ENCODE results near the gene APOH.
"Not testable (repeated sequence)": the region's sequence is repeated elsewhere in the genome, so short reads cannot be mapped to it uniquely, and the experiment has no call there.

APOH gene, protein sequence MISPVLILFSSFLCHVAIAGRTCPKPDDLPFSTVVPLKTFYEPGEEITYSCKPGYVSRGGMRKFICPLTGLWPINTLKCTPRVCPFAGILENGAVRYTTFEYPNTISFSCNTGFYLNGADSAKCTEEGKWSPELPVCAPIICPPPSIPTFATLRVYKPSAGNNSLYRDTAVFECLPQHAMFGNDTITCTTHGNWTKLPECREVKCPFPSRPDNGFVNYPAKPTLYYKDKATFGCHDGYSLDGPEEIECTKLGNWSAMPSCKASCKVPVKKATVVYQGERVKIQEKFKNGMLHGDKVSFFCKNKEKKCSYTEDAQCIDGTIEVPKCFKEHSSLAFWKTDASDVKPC

DNA sequence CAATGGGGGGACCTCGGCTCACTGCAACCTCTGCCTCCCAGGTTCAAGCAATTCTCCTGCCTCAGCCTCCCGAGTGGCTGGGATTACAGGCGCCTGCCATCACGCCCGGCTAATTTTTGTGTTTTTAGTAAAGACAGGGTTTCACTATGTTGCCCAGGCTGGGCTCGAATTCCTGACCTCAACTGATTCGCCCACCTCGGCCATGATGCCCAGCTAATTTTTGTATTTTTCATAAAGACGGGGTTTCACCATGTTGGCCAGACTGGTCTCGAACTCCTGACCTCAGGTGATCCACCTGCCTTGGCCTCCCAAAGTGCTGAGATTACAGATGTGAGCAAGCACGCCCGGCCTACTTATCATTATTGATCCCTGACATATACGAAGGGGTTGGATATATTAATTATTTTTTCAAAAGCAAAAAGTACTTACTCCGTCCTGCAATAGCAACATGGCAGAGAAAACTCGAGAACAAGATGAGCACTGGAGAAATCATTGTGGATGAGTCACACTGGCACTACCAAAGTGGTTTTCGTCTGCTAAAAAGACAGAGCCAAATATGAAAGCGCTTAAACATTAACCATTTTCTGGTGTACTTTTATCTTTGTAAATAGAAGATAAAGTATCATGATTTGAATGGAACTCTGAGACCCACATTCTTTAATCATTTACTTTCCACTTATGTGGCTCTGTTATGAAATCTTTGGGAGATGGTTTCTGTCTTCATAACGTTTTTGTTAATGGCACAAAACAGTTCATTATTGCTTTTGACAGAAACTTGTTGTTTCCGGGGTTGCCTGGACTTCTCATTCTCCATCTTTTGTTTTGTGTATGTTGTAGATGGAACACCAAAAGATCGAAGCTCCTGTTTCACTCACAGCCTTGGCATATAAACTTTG lies at the start of gene APOH:
TSS of gene APOH (minus strand) at position 529 of the 896 bp plus-strand sequence. CDS start at position 493, 36 bp downstream.
- DNase-seq: no peak

DNA sequence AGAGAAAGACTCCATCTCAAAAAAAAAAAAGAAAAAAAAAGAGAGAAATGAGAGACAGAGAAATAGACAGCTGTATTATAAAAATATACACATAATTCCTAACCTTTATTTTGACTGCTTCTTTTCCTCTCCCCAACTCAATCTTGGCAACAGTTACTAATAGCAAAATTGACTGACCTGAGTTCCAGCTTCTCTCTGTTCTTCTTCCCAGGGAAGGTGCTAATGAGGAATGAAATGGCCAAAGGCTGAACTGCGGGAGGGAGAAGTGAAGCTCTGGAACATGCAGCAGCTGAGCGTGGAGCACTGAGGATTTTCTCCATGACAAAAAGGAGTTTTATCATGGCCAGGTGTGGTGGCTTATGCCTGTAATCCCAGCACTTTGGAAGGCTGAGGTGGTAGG lies 48.0 kb upstream of the APOH start:
- no peak for DNase-seq

DNA sequence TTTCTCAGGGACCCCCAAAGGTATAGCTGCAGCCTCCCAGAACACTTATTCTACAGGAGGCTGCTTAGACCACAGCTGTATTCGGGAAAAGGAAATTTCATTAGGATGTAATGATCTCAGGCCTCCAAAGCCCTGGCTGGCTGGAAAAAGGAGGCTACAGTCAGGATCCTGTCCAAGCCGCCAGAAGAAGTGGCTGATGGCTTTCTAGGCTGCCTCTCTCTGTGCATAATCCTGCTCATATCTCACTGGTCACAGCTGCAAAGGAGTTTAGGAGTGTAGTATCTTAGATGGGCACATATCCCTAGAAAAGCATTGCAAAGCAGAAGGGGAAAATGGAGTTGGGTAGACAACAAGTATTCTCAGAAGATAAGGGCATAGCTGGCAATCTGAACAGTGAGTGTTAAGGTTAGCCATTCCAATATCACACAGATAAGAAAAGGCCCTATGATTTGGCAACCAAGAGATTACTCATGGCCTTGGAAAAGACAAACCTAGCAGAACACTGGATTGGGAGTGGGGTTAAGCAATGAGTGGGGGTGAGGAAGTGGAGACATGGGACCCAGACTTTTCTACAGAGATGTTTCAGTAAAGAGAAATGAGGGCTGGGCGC lies 47.2 kb upstream of the APOH start:
- no peak for DNase-seq

DNA sequence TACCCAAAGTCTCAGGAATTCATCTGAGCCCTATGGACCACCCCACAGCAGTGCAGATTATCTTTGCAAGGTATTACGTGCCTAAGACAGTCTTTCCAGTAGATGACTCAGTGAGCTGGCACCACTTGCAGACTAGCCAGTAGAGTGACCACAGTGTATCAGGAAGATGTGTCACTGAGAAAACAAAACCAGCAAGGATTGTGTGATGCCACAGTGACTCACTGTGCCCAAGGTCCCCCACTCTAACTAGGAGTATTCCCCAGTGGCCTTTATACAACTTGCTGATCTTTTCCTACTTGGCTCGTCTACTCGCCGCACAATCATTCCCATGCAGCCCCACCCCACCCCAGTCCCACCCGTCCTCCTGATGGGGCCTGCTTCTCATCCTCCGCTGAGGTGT lies 46.4 kb upstream of the APOH start:
- DNase-seq: no peak

DNA sequence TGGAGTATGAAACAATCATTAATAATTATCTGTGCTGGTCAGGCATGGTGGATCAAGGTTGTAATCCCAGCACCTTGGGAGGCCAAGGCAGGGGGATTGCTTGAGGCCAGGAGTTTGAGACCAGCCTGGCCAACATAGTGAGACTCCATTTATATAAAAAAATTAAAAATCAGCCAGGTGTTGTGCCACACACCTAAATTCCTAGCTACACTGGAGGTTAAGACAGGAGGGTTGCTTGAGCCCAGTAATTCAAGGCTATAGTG lies 44.3 kb upstream of the APOH start:
- DNase-seq: no peak

DNA sequence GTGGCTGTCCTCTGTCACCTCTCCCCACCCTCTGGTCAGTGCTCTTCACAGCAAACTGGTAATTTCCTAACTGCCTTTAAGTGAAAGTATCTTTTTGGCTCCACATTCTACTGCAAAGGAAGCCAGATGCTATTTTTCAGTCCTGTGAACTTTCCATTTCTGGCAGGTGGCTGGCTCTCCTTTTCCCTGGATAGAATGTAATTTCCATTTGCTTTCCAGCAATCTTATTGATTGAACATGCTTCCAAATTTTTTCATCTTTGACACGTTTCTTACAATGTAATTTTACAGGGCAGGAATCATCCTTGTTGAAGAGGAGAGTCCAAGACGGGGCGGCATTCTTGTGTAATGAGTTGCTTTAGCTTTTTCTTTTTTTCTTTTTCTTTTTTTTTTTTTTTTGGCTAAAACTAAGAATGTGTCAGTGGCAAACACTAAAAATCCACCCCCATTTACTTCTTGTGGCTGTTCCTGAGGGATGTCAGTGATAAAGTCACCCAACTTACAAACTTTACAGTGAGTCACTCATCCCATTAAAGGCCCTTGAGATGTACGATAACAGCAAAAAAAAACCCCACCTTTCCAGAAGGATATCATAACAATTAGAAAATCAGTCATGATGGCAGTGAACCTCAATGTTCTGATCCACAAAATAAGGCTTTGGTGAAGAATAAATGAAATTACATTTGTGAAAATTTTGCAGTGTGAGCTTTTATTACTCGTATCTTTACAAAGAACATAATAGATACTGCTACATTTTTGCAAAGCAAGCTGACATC lies 43.8 kb upstream of the APOH start:
- DNase-seq: no peak

DNA sequence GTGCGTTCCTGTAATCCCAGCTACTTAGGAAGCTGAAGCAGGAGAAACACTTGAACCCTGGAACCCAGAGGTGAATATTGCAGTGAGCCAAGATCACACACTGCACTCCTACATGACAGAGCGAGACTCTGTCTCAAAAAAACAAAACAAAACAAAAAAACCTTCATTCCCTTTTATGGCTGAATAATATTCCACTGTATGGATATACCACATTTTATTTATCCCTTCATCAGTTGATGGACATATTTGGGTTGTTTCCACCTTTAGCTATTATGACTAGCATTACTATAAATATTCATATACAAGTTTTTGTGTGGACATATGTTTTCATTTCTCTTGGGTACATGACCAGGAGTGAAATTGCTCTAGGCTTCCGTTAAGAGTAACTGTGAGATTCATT lies 42.3 kb upstream of the APOH start:
- no peak for DNase-seq

DNA sequence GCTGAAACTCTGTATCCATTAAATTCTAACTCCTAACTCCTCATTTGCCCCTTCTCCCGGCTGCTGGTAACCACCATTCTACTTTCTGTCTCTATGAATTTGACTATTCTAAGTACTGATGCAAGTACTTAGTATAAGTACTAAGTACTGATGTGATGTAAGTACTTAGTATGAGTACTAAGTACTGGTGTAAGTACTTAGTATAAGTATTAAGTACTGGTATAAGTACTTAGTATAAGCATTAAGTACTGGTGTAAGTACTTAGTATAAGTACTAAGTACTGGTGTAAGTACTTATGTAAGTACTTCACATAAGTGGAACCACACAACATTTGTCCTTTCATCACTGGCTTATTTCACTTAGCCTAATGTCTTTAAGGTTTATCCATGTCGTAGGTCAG lies 40.9 kb upstream of the APOH start:
- DNase-seq: no peak

DNA sequence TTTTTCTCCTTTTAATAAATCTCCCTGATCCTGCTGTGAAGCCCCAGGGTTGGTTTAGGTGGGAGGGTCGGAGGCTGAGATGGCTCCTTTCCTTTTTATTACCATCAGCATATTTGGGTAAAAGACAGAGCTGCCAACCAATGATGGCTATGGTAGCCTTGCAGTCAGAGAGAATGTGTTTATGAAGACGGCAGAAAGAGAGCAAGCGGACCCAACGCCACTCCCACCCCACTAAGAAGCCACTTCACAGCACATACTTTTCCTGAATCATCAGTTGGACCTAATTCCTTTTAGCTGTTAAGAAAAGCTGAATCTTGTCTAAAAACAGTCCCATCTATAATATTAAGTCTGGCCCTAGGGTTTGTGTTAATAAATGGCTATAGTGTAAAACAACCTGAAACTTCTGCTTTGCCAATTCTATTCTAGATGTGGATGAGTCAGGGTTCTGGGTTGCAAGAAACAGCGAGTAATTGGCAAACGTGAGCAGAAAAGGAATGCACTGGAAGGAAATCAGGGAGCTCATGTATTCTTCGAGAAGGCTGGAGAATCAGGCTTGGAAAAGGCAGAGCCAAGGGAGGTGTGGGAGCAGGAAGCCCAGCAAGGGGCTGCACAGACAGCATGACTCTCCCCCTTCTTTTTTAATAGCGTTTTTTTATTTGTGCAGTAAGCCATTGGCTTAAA lies 39.2 kb upstream of the APOH start:
- no peak for DNase-seq

DNA sequence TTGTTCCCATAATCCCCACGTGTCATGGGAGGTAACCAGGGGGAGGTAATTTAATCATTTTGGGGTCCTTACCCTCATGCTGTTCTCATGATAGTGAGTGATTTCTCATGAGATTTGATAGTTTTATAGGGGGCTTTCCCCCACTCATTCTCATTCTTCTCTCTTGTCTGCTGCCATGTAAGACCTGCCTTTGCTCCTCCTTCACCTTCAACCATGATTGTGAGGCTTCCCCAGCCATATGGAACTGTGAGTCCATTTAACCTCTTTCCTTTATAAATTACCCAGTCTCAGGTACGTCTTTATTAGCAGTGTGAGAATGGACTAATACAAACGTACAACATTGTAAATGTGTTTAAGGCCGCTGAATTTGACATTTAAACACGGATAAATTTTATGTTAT lies 35.5 kb upstream of the APOH start:
- DNase-seq: no peak

DNA sequence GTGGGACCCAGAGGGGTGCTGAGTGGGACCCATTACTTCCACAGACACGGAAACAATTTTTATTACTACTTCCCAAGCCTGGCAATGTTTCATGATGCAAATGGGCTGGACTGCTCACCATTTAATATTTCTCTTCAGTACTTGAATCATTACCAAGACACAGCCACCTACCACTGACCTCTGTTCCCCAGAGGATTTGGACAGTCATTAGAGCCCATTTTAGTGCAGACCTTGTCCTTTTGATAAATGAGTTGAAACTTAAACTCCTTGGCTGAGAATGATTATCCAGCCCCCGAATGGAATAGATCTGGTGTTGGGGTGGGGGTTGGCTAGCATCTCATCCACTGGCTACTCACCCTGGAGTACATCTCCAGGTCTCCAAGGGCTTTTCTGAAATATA lies 33.6 kb upstream of the APOH start:
- no peak for DNase-seq

DNA sequence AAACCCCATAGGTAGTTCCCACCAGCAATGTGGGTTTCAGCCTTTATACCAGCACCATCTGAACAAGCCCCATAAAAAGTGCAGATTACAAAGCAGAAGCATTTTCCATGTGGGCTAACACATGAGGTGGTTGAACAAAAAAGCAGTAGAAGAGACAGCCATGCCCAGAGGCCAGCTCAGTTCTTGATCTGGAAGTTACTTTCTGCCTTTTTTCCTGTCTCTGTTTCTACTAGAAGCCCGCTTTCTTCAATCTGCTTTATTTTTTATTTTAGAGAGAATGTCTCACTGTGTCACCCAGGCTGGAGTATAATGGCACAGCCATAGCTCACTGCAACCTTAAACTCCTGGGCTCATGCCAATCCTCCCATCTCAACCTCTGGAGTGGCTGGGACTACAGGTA lies 31.5 kb upstream of the APOH start:
- no peak for DNase-seq

DNA sequence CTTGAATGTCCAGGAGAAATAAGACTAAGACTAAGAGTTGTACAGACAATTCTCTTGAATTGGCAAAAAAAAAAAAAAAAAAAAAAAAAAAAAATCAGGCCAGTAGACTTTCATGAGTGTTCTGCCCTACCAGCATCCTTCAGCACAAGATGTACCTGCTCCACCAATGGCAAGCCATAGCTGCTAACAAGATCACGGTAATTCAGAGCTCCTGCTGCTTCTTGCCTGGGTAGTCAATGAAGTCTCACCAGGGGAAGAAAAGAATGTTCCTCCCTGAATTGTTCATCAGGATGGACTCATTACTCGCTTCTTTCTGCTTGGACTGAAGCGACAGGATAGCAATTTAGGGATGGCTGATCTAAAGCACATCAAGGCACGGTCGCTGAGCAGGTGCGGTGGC lies 31.1 kb upstream of the APOH start:
- no peak for DNase-seq

DNA sequence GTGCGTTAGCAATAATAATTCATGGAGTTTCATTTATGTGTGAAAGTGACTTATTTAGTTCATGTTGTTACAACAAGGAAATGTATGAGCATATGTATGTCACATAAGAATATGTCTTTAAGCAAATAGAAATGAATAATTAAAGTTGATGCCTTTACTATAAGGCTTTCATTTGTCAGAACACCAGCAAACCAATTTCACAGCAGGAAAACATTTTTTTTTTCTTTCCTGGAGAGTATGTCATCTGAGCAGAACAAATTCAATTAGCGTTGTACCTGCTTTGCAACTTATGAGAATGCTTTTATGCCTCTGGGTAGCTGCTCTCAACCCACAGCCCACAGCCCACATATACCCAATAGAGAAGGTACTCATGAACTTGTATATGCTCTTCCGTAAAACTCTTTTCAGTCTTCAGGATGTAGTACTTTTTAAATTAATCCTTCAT lies 26.3 kb upstream of the APOH start:
- DNase-seq: no peak

DNA sequence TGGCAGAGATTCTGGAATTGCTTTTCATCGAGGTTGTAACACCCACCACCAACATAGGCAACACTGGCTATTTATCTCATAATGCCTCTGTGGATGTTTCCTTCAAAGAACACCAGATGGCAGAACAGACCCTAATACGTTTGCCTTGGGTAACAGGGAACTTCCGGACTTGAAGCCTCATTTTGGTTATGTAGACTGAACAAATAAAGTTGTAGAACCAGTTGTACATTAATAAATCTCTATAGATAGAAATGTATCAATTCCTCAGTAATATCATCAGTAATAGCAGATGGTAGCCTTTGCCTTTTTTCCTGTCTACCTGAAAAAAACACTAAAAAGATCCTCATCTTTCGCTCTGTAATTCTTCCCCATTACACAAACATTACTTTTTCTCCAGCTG lies 25.9 kb upstream of the APOH start:
- peak; percentile 2 for DNase-seq

DNA sequence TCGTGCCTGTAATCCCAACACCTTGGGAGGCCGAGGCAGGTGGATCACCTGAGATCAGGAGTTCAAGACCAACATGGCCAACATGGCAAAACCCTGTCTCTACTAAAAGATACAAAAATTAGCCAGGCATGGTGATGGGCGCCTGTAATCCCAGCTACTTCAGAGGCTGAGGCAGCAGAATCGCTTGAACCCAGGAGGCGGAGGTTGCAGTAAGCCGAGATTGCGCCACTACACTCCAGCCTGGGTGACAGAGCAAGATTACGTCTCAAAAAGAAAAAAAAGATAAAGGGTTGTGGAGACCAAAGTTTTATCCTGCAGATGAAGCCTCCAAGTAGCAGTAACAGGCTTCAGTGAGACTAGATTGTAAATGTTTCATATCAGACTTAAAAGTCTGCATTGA lies 24.2 kb upstream of the APOH start:
- not testable (repeated sequence) for DNase-seq

DNA sequence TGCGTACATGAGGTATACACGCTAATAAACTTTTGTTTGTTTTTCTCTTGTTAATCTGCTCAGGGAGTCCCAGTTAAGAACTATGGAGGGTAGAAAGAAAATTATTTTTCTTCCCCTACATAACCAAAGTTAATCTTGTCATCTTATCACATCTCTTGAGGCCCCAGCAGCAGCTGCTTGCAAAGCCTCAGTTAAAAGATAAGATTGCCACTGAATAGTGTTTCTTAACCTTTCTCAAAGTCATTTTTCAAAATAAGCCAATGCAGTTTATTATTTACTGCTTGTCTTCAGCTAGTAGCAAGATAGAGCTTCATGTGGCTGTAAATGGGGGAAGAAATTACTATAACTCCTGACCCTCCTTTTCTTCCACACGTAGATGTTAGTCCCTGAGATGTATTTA lies 21.5 kb upstream of the APOH start:
- DNase-seq: no peak

DNA sequence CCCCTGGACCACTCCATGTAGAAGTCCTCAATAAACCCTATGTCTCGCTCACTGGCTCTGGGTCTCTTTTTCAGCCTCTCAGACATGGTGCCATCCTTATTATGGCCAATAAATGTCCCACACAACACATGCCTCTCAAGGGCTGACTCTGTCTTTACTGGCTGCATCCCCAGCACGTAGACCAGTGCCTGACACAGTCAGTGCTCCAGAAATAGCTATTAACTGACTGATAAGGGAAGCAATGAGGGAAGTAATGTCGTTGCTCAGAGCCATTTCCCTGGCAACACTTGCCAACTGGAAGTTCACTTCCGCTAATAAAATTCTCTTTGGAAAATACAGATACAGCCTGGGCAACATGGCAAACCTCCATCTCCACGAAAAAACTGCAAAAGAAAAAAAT lies 19.1 kb upstream of the APOH start:
- no peak for DNase-seq

DNA sequence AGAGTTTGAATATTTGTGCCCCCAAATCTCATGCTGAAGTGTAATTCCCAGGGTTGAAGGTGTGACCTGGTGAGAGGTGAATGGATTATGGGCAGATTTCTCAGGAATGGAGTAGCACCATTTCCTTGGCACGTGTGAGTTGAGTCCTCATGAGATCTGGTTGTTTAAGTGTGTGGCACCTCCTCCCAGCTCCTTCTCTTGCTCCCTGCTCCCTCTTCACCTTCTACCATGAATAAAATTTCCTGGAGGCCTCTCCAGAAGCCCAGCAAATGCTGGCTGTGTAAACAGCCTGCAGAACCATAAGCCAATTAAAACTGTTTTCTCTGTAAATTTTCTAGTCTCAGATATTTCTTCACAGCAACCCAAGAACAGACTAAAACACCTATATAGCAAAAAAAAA lies 12.6 kb upstream of the APOH start:
- DNase-seq: no peak

DNA sequence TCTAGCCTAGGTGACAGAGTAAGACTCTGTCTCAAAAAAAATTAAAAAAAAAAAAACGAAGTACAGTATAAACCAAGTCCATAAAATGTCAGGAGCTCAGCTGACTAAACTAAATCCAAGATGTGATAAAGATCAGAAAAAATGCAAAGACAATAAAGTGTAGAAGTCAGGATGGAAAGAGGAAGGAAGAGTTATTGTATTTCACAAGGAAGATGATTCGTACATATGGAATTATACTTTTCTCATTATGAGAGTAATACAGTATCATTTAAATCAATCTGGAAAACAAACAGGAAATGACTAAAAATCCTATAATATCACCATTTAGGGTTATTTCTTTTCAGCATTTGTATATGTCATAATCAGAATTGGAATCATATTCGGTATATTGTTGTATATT lies 11.4 kb upstream of the APOH start:
- no peak for DNase-seq

DNA sequence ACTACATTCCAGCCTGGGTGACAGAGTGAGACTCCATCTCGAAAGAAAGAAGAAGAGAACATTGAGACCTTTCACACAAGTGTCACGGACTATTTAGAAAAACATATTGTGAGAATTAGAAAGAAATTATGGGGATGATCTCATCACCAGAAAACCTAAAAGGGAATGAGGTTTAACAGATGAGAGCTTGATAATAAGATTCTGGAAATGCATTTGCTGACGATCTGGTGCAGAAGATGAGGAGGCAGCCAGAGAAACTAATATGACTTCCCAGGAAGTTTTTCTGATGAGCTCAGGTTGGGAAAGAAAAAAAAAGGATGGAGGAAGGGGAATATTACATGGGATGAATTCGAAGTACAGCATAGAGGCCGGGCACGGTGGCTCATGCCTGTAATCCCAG lies 10.8 kb upstream of the APOH start:
- DNase-seq: no peak

DNA sequence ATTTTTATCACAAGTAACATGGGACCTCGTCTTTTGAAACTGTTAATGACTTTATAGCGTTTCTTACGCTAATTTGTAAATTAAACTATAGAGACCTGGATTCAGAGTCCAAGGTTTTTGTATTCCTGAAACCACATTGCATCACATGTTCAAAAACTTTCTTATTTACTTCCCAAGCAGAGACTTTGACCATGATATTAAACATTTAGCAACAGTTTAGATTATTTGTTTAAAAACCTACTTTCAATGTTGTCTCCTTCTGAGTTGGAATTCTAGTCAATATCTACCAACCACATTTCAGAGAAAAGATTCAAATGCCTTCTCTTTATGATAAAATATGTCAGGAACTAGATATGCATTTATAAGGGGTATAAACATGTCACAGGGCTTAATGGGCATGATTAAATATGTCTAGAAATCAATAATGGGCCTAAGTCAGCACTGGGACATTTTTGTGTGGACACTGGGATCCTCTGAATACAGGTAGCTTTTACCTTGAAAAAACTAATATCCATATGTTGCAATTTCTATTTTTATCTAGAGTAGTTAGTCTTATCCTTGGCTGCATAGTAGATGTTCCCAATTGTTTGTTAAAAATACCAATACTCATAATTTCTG lies 6.3 kb upstream of the APOH start:
- no peak for DNase-seq

All from NCI-H446 treated with DMSO at 0.1 percent for 48 hours (cell line).